ENCODE data around the gene MMP23B.

MMP23B gene

DNA sequence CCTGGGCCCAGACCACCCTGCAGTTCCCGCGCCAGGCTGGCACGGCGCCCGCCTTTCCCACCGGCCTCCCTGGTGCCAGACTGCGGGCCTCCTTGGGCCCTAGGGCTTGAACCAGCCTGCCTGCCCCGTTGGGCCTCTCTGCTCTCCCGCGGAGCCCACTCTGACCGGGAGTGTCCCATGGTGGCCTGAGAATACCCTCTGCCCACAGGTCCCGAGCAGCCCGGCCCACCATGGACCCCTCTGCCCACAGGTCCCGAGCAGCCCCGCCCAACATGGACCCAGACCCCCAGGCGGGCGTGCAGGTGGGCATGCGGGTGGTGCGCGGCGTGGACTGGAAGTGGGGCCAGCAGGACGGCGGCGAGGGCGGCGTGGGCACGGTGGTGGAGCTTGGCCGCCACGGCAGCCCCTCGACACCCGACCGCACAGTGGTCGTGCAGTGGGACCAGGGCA lies 8.8 kb upstream of the MMP23B start:
- FAIRE-seq (no peak), DNase-seq (ENCODE audit: insufficient read length) (no peak)
- TF ChIP-seq POLR2A (IDR thresholded peaks at IDR 0.05; ENCODE audit: low read depth, low read length): no peak
- no peak for TF ChIP-seq POLR2AphosphoS5 (IDR thresholded peaks at IDR 0.05; ENCODE audit: low read depth, low read length)
- TF ChIP-seq TAF1 (IDR thresholded peaks at IDR 0.05; ENCODE audit: borderline replicate concordance, low read depth, low read length): no peak

DNA sequence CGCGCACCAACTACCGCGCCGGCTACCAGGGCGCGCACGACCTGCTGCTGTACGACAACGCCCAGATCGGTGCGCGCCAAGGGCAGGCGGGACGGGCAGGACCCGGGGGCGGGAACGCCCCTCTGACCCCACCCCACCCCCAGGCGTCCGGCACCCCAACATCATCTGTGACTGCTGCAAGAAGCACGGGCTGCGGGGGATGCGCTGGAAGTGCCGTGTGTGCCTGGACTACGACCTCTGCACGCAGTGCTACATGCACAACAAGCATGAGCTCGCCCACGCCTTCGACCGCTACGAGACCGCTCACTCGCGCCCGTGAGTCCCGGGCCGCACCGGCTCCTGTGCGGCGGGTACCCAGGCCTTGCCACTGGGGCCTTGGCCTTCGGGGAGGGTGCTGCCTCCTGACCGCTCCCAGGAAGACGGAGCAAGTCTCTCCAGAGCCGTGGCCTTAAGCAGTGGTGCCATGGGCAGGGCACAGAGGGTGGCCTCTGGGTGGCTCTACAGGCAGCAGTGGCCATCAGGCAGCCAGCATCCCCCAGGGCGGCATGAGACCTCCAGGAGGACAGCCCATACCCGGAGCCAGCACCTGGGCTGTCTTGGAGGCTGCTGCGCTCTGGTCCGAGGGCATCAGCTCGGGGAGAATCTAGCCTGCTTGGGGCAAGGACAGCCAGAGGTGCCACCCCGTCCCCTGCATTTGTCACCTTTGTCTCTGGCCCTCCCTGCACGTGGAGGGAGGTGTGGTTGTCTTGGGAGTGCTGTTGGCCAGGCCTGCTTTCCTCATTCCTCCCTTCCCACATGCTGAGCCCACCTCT lies 8.1 kb upstream of the MMP23B start:
- DNase-seq (ENCODE audit: insufficient read length) (no peak), FAIRE-seq (no peak)
- no peak; the same call in 1 of the 2 replicates for TF ChIP-seq TAF1 (IDR thresholded peaks at IDR 0.05; ENCODE audit: borderline replicate concordance, low read depth, low read length)
- no peak for TF ChIP-seq POLR2A (IDR thresholded peaks at IDR 0.05; ENCODE audit: low read depth, low read length)
- no peak for TF ChIP-seq POLR2AphosphoS5 (IDR thresholded peaks at IDR 0.05; ENCODE audit: low read depth, low read length)

DNA sequence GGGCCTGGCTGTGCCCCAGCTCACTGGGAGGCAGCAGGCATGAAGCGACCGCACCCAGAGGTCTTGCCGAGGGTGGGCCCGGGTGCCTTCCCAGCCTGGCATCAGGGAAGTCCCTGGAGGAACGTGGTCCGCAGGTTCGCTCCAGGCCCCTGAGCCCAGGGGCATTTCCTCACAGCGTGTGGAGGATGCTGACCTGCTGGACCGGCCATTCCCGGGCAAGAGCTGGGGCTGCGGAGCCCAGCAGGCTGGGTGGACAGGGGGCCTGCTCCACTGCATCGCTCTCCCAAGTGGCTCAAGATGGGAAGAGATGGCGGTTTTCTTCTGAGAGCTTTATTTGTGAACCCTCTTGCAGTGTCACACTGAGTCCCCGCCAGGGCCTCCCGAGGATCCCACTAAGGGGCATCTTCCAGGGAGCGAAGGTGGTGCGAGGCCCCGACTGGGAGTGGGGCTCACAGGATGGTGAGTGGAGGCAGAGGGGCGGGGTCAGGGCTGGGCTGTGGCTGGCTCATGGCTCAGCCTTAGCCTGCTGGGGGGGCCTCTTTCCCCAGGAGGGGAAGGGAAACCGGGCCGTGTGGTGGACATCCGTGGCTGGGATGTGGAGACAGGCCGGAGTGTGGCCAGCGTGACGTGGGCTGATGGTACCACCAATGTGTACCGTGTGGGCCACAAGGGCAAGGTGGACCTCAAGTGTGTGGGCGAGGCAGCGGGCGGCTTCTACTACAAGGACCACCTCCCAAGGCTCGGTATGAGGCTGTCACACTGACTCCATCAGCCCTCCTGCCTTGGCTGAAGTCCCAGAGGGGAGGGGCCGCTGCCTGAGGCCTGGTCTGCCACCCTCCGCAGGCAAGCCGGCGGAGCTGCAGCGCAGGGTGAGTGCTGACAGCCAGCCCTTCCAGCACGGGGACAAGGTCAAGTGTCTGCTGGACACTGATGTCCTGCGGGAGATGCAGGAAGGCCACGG lies 7.2 kb upstream of the MMP23B start:
- no peak for FAIRE-seq
- TF ChIP-seq POLR2A (IDR thresholded peaks at IDR 0.05; ENCODE audit: low read depth, low read length): no peak
- no peak for TF ChIP-seq POLR2AphosphoS5 (IDR thresholded peaks at IDR 0.05; ENCODE audit: low read depth, low read length)
- no peak for DNase-seq (ENCODE audit: insufficient read length)

DNA sequence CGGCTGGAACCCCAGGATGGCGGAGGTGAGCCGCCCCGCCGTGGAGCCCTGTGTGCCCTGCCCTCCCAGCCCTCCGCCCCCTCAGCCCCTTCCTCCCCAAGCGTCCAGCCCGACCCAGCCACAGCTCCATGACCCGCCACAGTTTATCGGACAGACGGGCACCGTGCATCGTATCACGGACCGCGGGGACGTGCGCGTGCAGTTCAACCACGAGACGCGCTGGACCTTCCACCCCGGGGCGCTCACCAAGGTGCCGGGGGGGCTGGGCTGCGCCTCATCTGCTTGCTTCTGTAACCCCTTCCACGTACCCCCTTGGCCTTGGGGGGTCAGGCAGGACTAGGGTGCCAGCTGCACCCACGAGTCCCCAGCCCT lies 6.6 kb upstream of the MMP23B start:
- no peak for DNase-seq (ENCODE audit: insufficient read length)
- FAIRE-seq: no peak
- TF ChIP-seq POLR2AphosphoS5 (IDR thresholded peaks at IDR 0.05; ENCODE audit: low read depth, low read length) (no peak), POLR2A (IDR thresholded peaks at IDR 0.05; ENCODE audit: low read depth, low read length) (no peak), TAF1 (IDR thresholded peaks at IDR 0.05; ENCODE audit: borderline replicate concordance, low read depth, low read length) (no peak)

DNA sequence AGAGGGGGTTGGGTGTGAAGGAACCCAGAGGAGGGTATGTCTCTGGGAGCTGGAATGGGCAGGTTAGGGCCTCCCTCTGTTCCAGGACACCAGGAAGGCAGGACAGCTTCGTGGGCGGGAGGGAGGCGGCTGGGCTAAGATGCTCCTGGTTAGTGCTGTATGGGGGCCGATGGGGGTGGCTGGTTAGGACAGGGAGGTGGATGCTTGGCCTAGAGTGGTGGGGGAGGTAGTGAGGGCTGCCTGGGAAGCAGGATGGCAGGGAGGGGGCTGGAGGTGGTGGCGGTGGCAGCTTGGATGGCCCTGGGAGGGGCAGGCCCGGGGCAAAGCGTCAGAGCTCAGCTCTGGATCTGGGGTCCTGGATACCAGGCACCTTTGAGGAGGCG lies 6.2 kb upstream of the MMP23B start:
- no peak for FAIRE-seq
- TF ChIP-seq POLR2AphosphoS5 (IDR thresholded peaks at IDR 0.05; ENCODE audit: low read depth, low read length) (no peak), TAF1 (IDR thresholded peaks at IDR 0.05; ENCODE audit: borderline replicate concordance, low read depth, low read length) (no peak), POLR2A (IDR thresholded peaks at IDR 0.05; ENCODE audit: low read depth, low read length) (no peak)

DNA sequence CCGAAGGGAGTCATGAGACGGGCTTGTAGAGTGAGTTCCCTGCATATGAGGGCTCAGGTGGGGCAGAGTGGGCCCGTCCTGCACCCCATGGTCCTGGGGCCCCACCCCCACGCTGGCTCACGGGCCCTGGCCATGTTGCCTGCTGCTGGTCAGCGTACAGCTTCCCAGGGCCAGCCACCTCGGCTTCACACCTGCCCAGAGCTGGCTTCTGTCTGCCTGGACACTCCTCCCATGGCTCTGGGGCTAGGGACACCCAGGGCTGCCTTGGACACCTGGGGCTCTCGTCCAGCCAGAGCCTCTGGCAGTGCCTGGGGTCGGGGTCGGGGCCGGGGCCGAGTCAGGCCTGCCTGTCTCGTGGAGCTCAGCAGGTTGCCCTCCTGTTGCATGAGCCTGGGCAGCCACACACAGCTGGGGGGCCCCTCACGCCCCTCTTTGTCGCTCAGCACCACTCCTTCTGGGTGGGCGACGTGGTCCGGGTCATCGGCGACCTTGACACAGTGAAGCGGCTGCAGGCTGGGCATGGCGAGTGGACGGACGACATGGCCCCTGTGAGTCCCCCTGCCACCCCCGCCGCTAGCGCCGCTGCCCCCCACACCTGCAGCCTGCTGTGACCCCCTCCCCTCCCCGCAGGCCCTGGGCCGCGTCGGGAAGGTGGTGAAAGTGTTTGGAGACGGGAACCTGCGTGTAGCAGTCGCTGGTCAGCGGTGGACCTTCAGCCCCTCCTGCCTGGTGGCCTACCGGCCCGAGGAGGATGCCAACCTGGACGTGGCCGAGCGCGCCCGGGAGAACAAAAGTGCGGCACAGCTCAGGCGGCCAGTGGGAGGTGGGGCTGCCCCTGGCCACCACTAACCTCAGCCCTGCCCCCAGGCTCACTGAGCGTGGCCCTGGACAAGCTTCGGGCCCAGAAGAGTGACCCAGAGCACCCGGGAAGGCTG lies 5.5 kb upstream of the MMP23B start:
- FAIRE-seq (no peak), DNase-seq (ENCODE audit: insufficient read length) (no peak)
- TF ChIP-seq POLR2AphosphoS5 (IDR thresholded peaks at IDR 0.05; ENCODE audit: low read depth, low read length): no peak
- TF ChIP-seq POLR2A (IDR thresholded peaks at IDR 0.05; ENCODE audit: low read depth, low read length): no peak
- no peak for TF ChIP-seq TAF1 (IDR thresholded peaks at IDR 0.05; ENCODE audit: borderline replicate concordance, low read depth, low read length)

More for the DNA sequence above, 6.2 kb upstream of the MMP23B start:
- no peak for DNase-seq (ENCODE audit: insufficient read length)

DNA sequence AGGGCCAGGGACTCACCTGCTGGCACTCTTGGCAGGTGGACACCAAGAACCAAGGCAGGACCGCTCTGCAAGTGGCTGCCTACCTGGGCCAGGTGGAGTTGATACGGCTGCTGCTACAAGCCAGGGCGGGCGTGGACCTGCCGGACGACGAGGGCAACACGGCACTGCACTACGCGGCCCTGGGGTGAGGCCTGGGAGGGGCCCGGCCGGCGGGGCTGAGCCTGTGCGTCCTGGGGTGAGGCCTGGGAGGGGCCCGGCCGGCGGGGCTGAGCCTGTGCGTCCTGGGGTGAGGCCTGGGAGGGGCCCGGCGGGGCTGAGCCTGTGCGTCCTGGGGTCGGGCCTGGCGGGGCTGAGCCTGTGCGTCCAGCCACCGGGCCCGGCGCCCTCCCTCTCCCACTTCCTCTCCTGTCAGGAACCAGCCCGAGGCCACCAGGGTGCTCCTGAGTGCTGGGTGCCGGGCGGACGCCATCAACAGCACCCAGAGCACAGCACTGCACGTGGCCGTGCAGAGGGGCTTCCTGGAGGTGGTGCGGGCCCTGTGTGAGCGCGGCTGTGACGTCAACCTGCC lies 4.6 kb upstream of the MMP23B start:
- TF ChIP-seq TAF1 (IDR thresholded peaks at IDR 0.05; ENCODE audit: borderline replicate concordance, low read depth, low read length) (no peak), POLR2A (IDR thresholded peaks at IDR 0.05; ENCODE audit: low read depth, low read length) (no peak), POLR2AphosphoS5 (IDR thresholded peaks at IDR 0.05; ENCODE audit: low read depth, low read length) (no peak)
- FAIRE-seq (no peak), DNase-seq (ENCODE audit: insufficient read length) (no peak)

DNA sequence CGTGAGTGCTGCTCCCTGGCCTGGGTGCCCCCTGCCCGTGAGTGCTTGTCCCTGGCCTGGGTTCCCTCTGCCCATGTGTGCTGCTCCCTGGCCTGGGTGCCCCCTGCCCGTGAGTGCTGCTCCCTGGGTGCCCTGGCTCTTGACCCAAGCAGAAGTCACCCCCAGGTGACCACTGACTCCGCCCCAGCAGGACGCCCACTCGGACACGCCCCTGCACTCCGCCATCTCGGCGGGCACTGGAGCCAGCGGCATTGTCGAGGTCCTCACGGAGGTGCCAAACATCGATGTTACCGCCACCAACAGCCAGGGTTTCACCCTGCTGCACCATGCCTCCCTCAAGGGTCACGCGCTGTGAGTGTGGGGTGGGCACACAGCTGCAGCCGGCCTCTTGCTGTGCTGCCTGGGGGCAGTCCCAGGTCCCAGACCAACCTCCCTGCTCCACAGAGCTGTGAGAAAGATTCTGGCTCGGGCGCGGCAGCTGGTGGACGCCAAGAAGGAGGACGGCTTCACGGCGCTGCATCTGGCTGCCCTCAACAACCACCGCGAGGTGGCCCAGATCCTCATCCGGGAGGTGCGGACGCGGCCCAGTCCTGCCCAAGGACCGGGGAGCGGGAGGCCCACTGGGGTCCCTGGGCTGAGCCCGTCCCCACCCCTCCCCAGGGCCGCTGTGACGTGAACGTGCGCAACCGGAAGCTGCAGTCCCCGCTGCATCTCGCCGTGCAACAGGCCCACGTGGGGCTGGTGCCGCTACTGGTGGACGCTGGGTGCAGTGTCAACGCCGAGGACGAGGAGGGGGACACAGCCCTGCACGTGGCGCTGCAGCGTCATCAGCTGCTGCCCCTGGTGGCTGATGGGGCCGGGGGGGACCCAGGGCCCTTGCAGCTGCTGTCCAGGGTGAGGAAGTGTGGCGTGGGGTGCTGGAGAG lies 3.9 kb upstream of the MMP23B start:
- no peak for TF ChIP-seq POLR2A (IDR thresholded peaks at IDR 0.05; ENCODE audit: low read depth, low read length)
- DNase-seq (ENCODE audit: insufficient read length) (no peak), FAIRE-seq (no peak)

DNA sequence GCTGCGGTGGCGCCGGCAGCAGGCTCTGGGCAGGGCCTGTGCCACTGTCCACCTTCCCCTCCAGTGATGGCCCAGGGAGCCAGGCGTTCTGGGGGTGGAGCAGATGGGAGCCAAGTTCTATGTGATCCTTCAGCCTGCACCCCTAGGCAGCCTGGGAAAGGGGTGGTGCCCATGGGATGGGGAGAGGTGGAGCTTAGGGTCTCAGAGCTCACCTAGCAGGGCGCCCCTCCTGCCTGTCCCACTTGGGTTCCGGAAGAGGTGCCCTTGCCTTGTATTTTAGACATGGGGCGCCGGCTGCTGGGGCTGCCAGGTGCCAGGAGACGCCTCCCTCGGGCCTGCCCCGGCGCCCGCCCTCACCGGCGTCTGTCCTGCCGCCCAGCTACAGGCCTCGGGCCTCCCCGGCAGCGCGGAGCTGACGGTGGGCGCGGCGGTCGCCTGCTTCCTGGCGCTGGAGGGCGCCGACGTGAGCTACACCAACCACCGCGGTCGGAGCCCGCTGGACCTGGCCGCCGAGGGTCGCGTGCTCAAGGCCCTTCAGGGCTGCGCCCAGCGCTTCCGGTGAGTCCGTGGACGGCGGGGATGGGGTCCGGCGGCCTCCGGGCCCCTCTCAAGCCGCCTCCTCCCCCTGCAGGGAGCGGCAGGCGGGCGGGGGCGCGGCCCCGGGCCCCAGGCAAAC lies 3.1 kb upstream of the MMP23B start:
- DNase-seq (ENCODE audit: insufficient read length) (no peak), FAIRE-seq (peak; percentile 76)
- TF ChIP-seq POLR2AphosphoS5 (IDR thresholded peaks at IDR 0.05; ENCODE audit: low read depth, low read length) (no peak), POLR2A (IDR thresholded peaks at IDR 0.05; ENCODE audit: low read depth, low read length) (no peak), TAF1 (IDR thresholded peaks at IDR 0.05; ENCODE audit: borderline replicate concordance, low read depth, low read length) (no peak)
